HG02938 (cell line): ENCODE data around the gene ALKBH5.

Experiments used
- ATAC-seq: cut with Tn5 transposase; IDR thresholded peaks from one replicate; pipeline ENCODE4 v1.9.1; 2021; ENCODE audit warnings: mild to moderate bottlenecking, moderate library complexity; ENCODE audit not compliant: unreplicated experiment

ALKBH5 gene

DNA sequence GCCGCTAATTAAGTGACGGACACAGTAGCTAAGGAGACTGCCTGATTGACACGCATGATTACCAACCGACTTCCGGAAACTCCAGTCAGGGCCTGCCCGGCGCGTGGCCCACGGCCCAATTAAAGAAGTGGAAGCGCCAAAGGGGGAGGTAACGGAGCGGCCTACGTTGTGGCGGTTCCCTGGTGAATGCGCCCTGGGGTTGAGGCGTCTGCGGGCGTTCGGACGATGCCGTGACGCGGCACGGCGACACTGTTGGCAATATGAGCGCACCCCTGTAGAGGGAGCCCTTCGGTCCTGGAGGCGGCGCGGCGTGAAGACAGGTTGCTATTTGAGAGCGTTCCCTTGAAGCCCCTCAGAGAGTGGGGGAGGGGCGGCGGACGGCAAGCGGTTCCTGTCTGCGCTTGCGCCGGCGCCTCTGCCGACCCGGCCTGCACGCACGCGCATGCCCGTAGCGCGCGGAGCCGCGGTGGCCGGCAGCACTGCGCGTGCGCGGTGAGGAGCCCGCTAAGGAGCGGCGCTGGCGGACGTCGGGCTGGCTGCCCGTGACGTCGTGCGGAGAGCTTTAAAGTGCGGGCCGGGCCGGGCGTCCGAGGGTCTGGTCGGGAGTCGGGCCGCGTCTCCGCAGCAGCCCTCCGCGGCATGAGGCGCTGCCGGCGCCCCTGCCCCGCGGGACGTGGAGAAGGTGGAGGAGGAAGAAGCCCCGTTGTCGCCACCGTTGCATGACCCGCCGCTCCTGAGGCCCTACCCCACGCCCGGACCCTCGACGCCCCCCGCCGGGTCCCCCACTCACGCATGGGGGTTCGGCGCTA is at the start of gene ALKBH5:
Gene ALKBH5, plus strand, starts transcription at position 495 of the 809 bp plus-strand sequence. CDS start 416 bp downstream, outside the sequence.
- ATAC-seq = peak; percentile 85

DNA sequence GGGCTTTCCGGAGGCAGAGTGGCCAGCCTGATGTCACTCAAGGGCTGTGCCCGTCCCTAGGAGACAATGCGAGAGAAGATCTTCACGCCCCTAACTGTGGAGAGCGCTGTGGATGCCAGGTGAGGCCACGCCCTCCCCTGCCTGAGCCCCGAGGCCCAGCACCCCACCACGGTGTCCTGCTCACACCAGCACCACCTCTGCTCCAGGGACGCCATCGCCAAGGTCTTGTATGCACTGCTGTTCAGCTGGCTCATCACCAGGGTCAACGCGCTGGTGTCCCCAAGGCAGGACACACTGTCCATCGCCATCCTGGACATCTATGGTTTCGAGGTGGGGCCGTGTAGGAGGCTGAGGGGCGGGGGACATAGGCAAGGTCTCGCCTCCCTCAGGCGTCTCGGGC is 47.3 kb upstream of the ALKBH5 start:
- ATAC-seq = no peak

DNA sequence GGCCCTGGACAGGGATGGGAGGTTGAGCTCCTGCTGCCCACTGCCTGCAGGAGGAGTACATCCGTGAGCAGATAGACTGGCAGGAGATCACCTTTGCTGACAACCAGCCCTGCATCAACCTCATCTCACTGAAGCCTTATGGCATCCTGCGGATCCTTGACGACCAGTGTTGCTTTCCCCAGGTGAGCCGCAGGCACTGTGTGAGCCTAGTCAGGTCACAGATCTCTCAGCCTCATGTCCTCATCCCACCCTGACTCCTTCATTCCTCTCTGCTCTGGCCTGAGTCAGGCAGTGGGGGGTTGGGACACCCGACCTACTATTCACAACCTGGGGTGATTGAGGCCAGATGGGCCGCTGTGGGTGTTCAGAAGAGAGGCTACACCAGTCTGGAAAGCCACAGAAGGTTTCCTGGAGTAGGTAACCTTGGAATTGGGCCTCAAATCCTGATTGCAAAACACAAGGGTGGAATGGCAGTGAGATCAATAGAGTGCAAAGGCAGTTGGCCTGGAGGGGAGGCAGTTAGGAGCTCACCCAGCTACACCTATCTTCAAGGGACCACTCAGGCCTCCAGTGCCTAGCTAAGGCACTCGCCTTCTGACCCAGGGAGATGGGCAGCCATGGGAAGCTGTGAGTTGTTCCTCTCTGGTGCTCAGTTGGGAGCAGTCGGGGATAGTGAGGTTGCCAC is 45.4 kb upstream of the ALKBH5 start:
- no peak for ATAC-seq

DNA sequence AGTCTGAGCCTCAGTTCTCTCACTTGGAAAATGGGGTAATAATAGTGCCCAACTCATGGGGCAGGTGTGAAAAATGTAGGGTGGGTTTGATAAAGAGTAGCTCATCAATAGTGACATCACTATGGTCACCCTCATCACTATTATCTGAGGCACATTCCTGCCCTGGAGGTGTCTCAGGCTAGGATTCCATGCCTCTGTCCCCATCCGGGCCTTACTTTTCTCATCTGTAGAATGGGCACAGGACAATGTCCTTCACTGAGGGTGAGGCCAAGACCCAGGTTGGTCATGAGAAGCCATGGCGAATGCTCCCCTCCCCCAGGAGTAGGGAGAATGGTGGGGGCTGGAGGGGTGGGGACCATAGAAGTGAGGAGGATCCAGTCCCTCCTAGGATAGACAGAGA is 44.5 kb upstream of the ALKBH5 start:
- ATAC-seq = no peak

DNA sequence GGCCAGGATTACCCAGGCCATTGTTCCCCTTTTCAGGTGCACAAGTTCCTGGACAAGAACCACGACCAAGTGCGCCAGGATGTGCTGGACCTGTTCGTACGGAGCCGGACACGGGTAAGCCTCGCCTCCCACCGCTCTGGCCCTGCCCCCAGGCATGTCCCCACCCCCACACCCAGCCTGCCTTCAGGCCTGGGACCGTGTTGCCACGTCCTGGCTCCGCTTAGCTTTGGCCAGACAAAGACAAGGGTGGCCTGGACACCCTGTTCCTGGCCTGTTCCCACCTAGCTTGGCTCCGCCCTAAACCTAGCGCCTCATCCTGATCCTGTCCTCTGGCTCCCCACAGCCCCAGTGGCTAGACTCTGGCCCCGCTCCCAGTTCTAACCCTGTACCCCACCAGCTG is 44.1 kb upstream of the ALKBH5 start:
- no peak for ATAC-seq

DNA sequence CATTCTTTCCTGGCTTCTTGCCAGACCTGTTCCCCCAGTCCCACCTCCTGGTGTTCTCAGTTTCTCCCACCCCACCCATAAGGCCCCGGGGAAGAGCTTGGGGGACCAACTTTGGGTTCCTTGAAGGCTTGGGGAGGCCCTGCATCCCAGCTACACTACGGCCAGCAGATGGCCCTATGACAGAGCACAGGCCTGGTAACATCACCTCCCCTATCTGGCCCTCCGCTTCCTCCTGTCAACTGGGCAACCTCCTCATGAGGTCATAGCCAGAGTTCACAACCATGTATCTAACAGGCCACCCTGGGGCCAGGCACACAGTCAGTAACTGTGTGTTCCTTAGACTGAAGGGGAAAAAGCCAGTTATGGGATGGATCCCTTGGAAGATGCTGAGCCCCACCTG is 43.7 kb upstream of the ALKBH5 start:
- no peak for ATAC-seq

DNA sequence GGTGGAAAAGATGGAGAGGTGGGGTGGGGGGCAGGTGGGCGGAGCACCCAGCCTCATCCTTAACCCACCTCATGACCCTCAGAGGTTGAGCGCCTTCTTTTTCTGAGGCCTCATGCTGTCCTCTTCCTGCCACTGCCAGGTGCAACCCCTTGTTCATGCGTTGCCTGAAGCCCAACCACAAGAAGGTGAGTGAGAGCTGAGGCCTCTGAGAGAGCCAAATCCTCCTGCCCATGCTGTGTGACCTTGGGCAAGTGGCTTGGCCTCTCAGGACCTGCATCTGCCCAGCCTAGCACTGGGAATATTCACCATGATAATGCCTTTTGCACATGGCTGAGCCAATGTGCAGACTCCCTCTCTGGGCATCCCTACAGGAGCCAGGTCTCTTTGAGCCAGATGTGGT is 43.0 kb upstream of the ALKBH5 start:
- ATAC-seq = no peak

DNA sequence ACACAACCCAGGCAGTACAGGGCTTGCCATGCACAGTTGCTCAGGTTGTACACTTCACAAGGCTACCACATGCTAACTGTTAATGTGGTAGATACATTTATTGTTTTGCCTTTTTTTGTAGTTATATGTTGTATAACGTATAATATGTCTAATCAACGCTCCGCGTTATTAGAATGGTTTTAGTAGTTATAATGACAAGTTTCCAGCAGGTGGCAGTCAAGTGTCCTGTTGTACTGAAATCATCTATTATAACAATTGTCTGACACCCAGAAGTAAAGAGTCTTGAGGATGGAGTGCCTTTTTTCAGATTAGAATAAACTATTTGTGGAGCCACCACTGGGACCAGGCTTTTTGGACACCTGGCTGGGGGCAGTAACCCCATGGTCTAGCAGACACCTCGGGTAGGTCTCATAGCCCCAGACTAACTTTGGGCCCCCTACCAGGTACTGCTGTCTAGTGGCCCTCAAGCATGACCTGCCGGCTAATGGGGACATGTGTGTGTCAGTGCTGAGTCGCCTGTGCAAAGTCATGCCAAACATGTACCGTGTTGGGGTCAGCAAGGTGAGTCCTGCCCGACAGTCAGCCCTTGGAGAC is 42.3 kb upstream of the ALKBH5 start:
- ATAC-seq = no peak

DNA sequence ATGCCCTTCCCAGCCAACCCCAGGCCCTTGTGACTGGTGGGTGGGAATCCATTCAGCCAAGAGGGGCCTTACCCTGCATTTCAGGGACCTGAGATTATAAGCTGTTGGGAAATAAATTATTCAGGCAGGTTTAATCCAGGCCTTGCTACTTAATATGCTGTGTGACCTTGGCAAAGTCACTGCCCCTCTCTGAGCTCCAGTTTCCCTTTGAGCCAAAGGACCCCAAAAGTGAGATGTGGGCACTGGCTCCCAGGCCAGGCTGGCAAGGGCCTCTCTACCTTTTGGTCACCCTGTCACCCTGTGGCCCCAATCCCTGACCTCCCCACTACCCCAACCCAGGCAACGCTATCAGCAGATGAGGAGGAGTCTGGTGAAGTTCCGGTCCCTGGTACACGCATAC is 41.2 kb upstream of the ALKBH5 start:
- ATAC-seq = no peak

DNA sequence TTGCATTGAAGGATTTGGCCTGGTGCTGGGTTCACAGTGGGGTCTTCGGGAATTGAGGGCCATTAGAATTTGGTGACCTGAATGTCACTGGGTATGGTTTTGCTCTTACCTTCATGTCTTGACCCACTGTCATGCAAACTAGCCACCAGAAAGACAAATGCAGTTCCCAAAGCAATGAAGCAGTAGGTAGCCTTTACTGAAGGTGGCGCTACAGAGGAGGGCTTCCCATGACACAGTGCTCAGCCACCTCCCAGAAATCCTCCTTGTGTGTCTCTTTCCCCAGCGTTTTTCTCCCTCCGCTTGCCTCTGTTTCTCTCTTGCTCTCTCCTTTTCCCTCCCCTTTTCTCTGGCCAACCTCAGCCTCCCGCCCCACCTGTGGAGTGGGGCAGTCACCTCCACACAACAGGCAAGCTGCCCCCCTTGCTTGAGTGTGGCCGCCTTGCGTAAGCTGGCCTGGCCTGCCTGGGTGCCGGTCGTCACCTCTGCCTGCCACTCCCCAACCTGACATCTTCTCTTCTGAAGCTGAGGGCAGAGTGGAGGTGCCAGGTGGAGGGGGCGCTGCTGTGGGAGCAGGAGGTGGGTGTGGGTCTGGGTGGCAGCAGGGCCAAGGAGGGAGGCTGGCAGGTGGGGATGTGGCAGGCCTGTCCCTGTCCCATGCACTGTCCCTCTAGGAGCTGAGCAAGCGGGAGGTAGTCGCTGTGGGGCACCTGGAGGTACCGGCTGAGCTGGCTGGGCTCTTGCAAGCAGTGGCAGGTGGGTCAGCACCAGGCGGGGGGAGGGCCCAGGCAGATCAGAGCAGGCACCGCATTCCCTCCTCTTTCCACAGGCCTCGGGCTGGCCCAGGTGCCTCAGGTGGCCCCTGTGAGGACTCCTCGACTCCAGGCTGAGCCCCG is 40.3 kb upstream of the ALKBH5 start:
- ATAC-seq = no peak

DNA sequence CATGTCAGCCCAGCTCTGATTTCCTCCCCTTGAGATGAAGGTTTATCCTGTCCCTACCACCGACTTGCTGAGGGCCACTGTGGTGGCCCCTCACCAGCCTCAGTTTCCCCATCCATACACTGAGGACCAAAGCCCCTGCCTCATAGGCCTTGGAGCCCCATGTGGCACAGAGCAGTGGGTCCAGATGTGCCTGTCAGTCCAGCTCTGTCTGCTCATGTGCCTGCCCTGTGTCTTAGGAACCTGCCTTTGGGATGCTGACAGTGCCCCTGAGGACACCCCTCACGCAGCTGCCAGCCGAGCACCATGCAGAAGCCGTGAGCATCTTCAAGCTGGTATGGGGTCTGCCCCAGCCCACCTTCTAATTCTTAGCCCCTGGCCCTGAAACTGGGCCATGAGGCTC is 39.4 kb upstream of the ALKBH5 start:
- ATAC-seq = no peak

DNA sequence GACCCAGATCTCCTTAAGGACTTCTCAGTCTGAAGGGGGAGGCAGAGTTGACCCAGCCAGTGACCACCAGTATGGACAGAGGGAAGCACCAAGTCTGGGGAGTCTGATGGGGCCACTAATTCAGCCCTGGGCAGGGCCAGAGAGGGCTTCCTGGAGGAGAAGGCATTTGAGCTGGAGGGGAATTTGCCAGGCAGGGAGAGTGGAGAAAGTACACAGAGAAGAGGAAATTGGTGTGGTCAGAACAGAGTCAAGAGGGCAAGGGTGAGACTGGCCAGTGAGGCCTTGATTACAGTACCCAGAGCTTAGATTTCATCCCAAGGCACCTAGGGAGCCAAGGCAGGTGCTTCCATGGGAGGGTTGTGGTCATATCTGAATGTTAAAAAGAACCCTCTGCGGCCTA is 38.8 kb upstream of the ALKBH5 start:
- no peak for ATAC-seq

DNA sequence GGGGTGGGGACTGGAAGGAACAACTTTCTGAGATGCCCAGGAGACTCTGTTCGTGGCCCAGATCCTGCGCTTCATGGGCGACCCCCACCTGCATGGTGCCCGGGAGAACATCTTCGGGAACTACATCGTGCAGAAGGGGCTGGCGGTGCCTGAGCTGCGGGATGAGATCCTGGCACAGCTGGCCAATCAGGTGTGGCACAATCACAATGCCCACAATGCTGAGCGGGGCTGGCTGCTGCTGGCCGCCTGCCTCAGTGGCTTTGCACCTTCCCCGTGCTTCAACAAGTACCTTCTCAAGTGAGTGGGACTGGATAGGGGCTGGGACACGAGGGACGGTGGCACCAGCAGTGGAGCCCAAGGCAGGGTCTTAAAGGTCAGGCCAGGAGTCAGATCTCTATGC is 37.8 kb upstream of the ALKBH5 start:
- ATAC-seq = no peak

DNA sequence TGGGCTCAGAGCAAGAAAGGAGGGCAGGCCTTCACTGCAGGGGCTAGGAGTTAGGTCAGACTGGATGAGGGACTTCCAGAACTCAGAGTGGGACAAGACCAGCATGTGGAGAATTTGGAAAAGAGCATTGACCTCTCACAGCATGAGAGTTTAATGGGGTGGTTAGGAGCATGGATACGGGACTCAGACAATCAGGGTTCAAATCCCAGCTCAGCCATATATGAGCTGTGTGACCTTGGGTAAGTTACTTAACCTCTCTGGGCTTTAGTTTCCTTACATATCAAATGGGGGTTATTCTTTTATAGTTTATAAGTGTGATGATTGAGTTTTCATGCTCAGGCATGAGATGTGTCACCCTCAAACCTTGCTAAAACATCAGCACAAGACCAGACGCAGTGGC is 37.4 kb upstream of the ALKBH5 start:
- no peak for ATAC-seq

DNA sequence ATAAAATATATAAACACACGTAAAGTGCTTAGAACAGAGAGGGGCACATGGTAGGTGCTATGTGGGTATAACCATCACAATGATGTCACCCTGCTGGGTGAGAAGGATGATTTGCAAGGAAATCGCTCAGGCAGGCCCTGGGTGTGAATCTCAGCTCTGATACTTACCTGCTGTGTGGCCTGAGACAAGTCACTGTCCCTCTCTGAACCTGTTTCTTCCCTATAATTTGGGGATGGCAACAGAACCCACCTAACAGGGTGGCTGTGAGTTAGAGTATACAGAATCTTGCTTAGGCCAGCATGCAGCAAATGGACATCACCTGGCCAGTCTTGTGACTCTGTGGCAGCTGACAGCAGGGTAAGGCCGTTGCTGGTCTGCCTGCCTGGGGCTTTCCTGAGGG is 36.6 kb upstream of the ALKBH5 start:
- no peak for ATAC-seq

DNA sequence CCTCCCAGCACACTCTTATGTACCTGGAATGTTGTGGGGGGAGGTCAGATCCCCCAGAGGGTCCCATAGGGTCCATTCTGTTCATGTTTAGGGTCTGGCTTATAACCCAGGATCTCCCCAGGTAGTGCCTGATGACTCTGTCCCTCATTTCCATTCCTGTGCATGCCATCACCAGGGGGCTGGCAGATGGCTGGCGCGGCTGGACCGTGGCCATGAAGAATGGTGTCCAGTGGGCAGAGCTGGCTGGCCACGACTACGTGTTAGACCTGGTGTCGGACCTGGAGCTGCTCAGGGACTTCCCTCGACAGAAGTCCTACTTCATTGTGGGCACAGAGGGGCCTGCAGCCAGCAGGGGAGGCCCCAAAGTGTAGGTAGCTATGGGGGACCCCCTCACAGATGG is 35.0 kb upstream of the ALKBH5 start:
- no peak for ATAC-seq

DNA sequence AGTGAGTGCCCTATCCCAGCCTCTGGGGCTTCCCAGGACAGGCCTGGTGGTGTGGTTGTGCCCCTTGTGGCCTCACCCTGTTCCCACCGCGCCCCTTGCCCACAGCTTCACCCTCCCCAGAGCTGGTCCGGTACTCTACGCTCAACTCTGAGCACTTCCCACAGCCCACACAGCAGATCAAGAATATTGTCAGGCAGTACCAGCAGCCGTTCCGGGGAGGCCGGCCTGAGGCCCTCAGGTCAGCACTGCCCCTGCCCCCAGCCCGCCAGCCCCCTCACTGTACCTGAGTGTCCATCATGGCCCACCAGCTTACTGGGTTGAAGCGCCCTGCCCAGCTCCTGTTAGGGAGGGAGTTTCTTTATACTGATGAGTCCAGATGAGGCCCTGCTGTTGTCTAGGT is 32.3 kb upstream of the ALKBH5 start:
- no peak for ATAC-seq

DNA sequence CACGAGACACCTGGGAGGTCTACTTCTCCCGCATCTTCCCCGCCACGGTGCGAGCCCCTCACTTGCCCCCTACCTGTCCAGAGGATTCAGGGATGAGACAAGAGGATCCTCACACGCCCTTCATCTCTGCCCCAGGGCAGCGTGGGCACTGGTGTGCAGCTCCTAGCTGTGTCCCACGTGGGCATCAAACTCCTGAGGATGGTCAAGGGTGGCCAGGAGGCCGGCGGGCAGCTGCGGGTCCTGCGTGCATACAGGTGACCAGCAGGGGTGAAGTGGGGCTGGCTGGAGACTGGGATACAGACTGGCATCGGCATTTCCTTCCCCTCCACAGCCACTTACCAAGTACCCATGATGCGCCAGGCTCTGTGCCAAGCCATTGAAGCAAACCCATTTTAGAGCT is 28.4 kb upstream of the ALKBH5 start:
- no peak for ATAC-seq

DNA sequence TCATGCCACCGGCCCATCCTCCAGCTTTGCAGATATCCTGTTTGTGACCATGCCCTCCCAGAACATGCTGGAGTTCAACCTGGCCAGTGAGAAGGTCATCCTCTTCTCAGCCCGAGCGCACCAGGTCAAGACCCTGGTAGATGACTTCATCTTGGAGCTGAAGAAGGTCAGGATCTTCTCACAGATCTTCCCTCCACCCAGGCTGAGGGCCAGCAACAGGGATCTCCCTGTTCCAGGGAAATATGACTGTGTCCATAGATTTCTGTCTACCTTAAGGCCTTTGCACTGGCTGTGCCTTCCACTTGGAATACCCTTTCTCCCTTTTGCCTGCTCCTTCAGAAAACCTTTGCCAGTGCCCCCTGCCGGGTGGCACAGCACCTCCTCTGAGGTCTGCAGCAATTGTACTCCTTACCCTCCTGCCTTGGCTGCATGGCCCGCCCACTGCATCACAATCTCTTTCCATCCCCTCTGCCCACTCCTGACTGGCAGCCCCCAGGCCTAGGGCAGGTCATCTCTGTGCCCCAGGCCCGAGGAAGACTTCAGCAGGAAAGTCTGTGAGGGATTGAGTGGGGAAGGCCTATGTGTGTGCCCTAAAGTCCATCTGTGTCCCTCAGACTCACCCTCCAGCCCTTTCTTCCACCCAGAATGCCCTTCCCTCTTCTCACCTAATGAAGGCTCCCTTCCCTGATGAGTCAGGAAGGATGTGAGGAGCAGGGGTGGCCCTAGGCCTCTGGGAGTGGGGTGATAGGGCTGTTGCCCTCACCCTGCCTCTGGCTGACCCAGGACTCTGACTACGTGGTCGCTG is 27.3 kb upstream of the ALKBH5 start:
- no peak for ATAC-seq

DNA sequence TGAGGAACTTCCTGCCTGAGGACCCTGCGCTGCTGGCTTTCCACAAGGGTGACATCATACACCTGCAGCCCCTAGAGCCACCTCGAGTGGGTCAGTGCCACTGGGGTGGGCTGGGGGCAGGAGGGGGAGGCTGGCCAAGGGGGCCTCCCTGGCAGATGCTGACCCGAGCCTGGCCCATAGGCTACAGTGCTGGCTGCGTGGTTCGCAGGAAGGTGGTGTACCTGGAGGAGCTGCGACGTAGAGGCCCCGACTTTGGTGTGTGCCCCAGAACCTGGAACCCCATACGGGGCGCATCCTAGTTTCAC is 26.7 kb upstream of the ALKBH5 start:
- no peak for ATAC-seq
